Putamen (tissue), 1 donor: ENCODE results near the gene ZNF862.

Source experiments
- DNase-seq: peaks from one replicate; pipeline ENCODE4 v3.0.0-alpha.2; 2016; ENCODE audit warnings: low spot score

ZNF862 gene

DNA sequence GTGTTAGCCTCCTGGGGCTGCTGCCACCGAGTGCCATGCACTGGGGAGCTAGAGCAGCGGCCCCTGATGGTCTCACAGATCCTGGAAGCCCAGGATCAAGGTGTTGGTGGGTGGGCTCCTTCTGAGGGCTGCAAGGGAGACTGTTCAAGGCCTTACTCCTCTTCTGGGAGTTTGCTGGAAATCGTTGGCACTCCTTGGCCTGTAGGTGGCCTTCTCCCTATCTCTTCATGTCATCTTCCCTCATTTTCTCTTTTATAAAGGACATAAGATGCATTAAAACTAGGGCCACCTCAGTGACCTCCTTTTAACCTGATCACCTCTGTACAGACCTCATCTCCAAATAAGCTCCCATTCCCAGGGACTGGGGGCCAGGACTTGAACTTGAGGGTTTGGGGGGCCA lies 27.0 kb upstream of the ZNF862 start:
- no peak for DNase-seq

DNA sequence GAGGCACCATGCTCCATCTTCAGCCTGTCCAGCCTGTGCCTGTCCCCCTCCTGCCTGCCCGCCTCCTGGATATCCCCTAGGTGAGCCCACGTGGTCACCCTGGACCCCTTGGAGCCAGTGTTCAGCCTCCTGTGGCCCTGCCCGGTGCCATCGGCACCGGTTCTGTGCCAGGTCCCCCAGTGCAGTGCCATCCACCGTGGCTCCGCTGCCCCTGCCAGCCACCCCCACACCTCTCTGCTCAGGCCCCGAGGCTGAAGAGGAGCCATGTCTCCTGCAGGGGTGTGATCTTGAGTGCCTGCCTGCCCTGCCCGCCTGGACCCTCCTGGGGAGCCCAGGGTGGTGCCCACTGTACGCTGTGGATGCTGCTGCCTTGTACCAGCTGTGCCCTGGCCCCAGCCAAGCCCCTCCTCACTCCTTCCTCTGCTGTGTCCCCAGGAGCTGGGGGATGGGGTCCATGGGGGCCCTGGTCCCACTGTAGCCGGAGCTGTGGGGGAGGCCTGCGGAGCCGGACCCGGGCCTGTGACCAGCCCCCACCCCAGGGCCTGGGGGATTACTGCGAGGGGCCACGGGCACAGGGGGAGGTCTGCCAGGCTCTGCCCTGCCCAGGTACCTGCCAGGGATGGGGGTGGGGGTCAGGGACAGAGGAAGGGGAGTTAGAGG lies 26.2 kb upstream of the ZNF862 start:
- no peak for DNase-seq

DNA sequence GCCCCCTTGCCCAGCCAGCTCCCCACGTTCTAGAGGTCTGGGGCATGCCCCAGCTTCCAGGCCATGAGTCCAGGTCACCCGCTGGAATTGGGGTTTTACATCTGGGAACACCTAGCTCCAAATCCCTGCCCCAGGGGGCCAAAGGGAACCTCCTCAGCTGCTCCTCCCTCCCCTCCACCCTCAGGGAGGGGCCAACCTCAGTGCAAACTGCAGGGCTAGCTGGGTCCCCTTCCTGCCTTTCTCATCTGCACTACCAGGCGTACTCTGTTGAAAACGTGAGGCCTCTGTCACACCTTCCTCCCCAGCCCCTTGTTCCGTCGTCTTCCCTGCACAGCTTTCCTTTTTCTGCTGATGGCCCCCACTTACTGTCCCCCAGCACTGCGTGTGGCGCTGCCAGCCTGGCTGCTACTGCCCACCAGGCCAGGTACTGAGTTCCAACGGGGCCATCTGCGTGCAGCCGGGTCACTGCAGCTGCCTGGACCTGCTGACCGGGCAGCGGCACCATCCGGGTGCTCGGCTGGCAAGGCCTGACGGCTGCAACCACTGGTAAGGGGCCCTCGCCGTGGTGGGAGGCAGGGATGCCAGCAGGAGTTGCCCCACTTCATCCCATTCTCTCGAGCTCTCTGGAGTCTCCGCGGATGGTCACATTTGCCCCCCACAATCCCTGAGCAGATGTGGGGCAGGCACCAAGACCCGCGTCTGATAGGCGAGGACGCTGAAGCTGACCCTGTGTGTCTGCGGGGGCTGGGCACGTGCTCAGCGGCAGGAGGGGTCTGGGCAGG lies 24.7 kb upstream of the ZNF862 start:
- no peak for DNase-seq

DNA sequence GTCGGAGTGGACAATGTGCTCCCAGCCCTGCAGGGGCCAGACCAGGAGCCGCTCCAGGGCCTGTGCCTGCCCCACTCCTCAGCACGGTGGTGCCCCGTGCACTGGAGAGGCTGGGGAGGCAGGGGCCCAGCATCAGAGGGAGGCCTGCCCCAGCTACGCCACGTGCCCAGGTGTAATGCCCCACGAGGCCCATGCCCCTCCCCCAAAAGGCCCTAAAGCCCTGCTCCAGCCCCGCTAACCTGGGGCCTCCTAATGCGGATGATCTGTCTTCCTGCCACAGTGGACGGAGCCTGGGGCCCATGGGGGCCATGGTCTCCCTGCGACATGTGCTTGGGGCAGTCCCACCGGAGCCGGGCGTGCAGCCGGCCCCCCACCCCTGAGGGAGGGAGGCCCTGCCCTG lies 23.7 kb upstream of the ZNF862 start:
- DNase-seq = no peak

DNA sequence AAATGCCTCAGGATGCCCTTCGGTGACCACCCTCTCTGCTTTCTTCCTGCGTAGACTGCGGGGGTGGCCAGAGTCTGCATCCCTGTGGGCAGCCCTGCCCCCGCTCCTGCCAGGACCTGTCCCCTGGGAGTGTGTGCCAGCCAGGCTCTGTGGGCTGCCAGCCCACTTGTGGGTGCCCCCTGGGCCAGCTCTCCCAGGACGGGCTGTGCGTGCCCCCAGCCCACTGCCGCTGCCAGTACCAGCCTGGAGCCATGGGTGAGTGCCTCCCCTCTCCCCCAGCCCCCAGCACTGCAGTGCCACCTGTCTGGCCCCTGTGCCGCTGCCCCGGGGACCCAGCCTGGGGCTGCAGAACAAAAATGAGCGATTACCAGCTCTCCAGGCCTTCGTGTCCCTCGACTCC lies 23.1 kb upstream of the ZNF862 start:
- no peak for DNase-seq

DNA sequence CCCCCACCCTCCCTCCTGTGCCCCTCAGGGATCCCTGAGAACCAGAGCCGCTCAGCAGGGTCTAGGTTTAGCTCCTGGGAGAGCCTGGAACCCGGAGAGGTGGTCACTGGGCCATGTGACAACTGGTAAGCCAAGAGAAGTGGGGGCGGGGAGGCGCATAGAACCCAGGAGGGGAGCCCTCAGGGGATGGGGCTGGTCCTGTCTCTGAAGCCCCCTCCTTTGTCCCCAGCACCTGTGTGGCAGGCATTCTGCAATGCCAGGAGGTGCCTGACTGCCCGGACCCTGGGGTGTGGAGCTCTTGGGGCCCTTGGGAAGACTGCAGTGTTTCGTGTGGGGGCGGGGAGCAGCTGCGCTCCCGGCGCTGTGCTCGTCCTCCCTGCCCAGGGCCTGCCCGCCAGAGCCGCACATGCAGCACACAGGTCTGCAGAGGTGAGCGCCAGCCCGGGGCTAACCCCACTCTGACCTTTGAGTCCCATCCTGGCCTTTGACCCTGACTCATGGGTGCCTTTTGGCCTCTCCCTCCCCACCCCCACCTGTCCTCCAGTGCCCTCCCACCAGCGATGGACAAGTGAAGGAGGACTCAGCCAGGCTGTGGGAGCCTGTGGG lies 22.4 kb upstream of the ZNF862 start:
- DNase-seq = no peak

DNA sequence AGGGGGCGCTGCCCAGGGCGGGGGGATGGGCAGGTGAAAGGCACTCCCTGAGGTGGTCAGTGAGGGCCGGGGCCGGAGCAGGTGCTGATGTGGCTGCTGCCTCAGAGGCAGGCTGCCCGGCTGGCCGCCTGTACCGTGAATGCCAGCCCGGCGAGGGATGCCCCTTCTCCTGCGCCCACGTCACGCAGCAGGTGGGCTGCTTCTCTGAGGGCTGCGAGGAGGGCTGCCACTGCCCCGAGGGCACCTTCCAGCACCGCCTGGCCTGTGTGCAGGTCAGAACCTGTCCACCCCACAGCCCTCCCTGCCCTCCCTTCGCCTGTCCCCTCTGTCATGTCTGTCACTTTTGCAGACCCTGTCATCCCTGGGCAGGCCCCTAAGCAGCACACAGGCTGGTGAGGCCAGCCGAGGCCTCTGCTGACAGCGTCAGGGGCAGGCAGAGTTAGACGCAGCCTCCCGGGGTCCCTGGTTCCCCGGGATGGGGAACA lies 21.9 kb upstream of the ZNF862 start:
- no peak for DNase-seq

DNA sequence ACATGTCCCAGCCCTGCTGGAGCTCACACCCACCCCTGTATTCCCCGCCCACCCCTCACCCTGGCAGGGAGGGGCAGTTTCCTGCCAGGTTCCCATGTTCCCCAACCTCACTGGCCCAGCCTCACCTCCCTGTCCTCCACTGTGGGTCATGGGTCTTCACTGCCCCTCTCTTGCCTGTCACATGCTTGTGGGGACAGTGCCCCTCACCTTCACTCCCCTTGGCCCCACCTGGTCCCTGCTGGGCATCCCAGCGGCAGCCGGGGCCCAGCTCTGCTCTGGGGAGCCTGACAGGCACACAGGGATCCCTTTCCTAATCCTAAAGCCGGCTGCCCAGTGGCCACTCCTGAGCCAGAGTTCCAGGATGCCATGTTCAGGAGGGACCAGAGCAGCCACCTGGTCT lies 21.4 kb upstream of the ZNF862 start:
- no peak for DNase-seq

DNA sequence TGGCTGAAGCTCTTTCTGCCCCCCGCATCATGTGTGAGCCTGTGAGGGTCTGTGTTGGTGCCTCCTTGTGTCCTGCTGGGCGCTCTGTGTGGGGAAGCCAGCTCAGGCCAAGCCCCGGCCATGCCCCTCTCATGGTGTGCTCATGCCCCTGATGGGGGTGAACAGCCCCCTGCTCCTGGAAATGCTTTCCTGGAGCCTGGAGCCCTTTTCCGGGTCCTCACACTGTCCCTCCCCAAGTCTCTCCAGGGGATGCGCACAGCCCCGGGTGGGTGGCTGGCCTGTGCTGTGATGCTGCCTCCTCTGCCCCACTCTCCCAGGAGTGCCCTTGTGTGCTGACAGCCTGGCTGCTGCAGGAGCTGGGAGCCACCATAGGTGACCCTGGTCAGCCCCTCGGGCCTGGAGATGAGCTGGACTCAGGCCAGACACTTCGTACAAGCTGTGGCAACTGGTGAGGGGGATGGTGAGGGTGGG lies 20.8 kb upstream of the ZNF862 start:
- no peak for DNase-seq

DNA sequence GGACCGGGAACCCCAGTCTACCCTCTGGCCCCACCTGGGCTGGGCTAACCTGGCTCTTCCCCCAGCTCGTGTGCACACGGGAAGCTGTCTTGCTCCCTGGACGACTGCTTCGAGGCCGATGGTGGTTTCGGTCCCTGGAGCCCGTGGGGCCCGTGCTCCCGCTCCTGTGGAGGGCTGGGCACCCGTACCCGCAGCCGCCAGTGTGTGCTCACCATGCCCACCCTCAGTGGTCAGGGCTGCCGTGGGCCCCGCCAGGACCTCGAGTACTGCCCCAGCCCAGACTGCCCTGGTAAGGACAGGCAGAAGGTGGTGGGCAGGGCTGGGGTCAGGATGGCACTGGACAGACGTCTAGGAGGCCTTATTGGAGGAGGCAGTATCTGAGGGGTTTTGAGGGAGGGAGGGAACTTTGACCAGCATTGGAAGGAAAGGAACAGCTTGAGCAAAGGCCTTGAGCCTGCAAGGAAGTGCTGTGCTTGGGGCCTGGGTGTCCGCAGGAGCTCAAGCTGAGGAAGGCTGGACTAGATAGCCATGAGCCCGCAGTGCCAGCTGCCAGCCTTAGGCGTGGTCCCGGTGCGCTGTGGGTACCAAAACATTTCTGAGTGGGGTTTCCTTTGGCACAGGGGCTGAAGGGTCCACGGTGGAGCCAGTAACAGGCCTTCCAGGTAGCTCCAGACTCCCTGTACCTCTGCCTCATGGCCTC lies 20.2 kb upstream of the ZNF862 start:
- no peak for DNase-seq

DNA sequence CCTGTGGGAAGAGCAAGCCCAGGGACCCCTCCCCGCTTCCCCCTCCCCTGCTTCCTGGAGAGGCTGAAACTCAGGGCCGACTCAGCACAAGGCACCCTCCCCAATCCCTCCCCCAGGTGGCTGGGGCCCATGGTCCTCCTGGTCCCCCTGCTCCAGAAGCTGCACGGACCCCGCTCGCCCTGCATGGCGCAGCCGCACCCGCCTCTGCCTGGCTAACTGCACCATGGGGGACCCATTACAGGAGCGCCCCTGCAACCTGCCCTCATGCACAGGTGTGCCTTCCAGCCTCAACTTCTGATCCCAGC lies 19.7 kb upstream of the ZNF862 start:
- no peak for DNase-seq

DNA sequence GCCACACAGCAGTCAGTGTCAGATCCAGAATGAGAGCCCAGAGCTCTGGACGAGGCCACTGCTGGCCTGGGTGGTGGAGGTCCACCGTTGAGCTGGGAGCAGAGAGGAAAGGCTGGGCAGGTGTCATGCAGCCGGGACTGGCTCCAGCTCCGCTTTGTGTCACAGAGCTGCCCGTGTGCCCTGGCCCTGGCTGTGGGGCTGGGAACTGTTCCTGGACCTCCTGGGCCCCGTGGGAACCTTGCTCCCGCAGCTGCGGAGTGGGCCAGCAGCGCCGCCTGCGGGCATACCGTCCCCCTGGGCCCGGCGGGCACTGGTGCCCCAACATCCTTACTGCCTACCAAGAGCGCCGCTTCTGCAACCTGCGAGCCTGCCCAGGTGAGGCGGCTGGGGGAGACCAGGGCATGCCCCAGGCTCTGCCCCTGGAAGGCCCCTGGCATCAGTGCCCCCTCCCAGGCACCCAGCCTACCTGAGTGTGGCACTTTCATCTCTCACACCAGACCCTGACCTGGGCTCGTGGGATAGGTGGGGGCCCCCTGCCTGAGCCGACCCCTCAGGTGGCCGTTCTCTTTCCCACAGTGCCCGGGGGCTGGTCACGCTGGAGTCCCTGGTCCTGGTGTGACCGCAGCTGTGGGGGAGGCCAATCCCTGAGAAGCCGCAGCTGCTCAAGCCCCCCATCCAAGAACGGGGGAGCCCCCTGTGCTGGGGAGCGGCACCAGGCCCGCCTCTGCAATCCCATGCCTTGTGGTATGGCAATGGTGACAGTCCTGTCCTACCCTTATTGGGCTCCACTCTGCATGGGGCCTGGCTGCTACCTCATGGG lies 18.8 kb upstream of the ZNF862 start:
- no peak for DNase-seq

DNA sequence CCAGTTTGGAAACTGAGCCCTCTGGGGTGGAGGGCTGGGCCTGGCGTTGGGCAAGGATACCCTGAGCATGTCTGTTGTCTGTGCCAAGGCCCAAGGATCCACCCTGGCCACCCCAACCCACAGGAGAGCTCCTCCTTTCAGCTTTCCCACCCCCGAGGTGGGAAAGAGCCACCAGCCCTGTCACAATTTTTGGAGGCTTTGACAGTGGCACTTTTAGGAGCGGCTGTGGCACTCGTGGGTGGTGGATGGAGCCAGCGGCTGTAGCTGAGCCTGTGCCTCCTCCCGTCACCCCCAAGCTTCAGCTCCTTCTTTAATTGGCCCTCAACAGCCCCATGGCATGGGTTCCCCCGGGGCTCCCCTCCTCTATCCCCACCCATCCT lies 18.2 kb upstream of the ZNF862 start:
- DNase-seq = no peak

DNA sequence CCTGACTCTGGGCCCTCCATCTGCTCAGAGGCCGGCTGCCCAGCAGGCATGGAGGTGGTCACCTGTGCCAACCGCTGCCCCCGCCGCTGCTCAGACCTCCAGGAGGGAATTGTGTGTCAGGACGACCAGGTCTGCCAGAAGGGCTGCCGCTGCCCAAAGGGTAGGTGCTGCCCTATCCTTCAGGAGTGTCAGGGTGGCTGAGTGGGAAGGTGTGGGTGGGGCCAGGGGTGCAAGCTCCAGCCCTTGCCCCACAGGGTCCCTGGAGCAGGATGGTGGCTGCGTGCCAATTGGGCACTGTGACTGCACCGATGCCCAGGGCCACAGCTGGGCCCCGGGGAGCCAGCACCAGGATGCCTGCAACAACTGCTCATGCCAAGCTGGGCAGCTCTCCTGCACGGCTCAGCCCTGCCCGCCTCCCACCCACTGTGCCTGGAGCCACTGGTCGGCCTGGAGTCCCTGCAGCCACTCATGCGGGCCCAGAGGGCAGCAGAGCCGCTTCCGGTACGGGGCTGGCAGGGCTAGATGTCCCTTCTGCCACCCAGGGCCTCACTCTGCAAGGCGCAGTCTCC lies 17.5 kb upstream of the ZNF862 start:
- no peak for DNase-seq

DNA sequence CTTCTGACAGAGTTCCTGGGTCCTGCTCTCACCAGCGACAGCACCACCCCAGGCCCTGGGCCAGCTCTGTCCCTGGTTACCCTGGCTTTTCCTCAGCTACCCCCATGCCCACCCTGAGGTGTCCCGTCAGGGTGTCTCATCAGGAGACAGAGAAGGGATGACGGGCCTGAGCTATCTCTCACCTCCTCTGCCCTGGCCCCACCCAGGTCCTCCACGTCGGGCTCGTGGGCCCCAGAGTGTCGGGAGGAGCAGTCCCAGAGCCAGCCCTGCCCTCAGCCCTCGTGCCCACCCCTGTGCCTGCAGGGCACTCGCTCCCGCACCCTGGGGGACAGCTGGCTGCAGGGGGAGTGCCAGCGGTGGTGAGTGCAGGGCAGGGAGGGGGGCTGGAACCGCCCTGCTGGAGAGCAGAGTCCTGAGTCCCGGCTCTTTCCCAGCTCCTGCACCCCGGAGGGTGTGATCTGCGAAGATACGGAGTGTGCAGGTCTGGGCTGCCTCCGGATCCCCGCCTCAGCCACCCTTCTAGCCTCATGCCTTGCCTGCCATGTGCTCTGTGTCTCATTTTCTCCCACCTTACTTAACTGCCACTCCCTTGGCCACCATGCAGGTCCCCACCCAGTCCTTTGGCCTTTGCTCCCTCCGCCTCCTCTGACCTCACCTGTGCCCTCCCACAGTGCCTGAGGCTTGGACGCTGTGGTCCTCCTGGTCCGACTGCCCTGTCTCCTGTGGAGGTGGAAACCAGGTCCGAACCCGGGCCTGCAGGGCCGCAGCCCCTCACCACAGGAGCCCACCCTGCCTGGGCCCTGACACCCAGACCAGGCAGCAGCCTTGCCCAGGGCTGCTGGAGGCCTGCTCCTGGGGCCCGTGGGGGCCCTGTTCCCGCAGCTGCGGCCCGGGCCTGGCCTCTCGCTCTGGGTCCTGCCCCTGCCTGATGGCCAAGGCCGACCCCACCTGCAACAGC lies 16.7 kb upstream of the ZNF862 start:
- no peak for DNase-seq

DNA sequence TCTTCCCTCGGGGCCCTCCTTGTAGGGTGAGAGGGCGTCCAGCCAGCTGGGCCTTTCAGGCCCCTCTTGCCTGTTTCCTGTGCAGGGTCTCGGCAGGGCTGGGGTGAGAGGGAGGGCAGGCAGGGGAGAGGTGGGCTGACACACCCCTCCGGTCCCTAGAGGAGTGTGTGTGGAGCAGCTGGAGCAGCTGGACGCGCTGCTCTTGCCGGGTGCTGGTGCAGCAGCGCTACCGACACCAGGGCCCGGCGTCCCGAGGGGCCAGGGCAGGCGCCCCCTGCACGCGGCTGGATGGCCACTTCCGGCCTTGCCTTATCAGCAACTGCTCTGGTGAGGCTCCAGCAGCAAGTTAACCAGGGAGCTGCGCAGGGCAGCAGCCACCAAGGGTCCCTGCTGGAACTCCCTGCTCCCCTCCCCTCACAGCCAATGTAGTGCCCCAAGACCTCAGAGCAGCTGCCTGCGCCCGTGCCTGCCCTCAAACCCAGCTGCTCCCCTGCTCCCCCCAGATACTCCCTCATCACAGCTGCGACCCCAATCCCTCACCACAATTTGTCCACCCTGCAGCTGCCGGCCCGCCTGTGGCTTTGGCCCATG lies 15.7 kb upstream of the ZNF862 start:
- DNase-seq = no peak

DNA sequence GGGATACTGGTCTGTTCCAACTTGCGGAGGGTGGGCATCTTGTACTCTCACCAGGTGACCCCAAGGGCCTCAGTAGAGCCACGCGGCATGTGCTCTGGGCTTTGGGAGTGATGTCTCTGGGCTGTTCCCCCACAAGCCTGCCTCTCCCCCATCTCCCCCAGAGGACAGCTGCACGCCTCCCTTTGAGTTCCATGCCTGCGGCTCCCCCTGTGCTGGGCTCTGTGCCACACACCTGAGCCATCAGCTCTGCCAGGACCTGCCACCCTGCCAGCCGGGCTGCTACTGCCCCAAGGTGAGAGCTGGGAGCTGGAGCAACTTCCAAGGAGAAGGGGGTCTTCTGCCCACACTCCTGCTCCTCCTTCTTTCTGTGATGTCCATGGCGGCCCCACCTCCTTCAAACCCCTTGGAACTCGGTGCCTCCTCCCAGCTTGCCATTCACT lies 15.0 kb upstream of the ZNF862 start:
- DNase-seq = no peak

DNA sequence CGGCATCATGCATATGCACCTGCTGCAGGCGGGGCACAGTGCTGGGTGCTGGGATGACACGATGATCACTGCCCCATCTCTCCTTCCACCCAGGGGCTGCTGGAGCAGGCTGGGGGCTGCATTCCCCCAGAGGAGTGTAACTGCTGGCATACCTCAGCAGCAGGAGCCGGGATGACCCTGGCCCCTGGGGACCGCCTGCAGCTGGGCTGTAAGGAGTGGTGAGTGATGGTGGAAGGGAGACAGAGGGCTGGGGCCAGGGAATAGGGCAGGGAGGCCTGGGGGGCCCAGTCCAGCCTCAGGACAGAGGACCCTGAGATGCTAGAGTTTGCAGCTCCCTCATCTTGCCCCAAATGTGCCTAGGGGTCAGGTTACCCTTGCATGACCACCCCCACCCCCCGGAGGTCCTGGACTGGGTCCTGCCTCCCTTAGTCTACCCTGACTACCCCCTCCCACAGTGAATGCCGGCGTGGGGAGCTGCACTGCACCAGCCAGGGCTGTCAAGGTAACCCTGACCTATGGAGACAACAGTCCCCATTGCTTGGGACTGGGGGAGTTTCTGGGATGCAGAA lies 14.5 kb upstream of the ZNF862 start:
- DNase-seq = no peak

DNA sequence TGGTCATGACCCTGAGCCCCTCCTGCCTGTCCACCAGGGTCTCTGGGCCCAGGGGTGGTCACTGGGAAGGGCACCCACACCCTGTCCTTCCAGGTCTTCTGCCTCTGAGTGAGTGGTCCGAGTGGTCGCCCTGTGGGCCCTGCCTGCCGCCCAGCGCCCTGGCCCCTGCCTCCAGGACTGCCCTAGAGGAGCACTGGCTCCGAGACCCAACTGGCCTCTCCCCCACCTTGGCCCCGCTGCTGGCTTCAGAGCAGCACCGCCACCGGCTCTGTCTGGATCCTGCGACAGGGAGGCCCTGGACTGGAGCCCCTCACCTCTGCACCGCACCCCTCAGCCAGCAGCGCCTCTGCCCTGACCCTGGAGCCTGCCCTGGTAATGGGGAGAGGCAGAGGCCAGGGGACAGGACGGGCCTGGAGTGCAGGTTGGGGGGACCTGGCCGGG lies 13.9 kb upstream of the ZNF862 start:
- DNase-seq = no peak
